Tibial nerve (tissue), 4 donors: Measurements from ENCODE around the gene USP9X. TPM values are rescaled to one million over a fixed set of nuclear protein-coding genes. Genes with fewer than 3 reads are reported as not detected.

Experiments used
- DNase-seq, 2 donors: peaks; one replicate each; pipeline ENCODE4 v3.0.0-alpha.2; 2019; ENCODE audit warnings: low spot score in 2 of 2
- H3K27ac ChIP-seq, 4 donors: fragments of 200-600 bp; sonication (generic) in 3 of 4; one replicate each; pipeline ENCODE4 v1.5.1; 2017 to 2019; ENCODE audit warnings: mild to moderate bottlenecking in 1 of 4
- H3K27me3 ChIP-seq, 2 donors: fragments of 200-600 bp; sonication (generic) in 1 of 2; one replicate each; pipeline versions ENCODE4 v1.5.1 to v1.6.0; 2017 to 2019
- H3K36me3 ChIP-seq, 3 donors: fragments of 200-600 bp; sonication (generic); one replicate each; pipeline ENCODE4 v1.5.1; 2018 to 2019
- H3K4me1 ChIP-seq, 4 donors: fragments of 200-600 bp; sonication (generic) in 3 of 4; one replicate each; pipeline ENCODE4 v1.5.1; 2017 to 2019
- H3K4me3 ChIP-seq, 4 donors: fragments of 200-600 bp; sonication (generic) in 3 of 4; one replicate each; pipeline ENCODE4 v1.5.1; 2017 to 2019; ENCODE audit warnings: mild to moderate bottlenecking in 1 of 4, moderate library complexity in 1 of 4
- H3K9me3 ChIP-seq, 4 donors: fragments of 200-600 bp; sonication (generic) in 3 of 4; one replicate each; pipeline ENCODE4 v1.5.1; 2017 to 2019
- CTCF ChIP-seq, 5 experiments: fragments of 200-600 bp in 3 of 5; fragments of 450-650 bp in 2 of 5; sonication (generic) in 3 of 5; IDR thresholded peaks; one replicate each; pipeline ENCODE4 v1.5.1; 2016 to 2019; ENCODE audit warnings: antibody characterized with exemption in 5 of 5, mild to moderate bottlenecking in 3 of 5, moderate library complexity in 2 of 5
- EP300 ChIP-seq, 2 donors: sonication (generic); formaldehyde crosslinking; IDR thresholded peaks; one replicate each; pipeline ENCODE4 v1.6.1; 2017; ENCODE audit warnings: antibody characterized with exemption in 2 of 2, mild to moderate bottlenecking in 1 of 2
- POLR2A ChIP-seq, 2 donors: fragments of 450-650 bp; IDR thresholded peaks; one replicate each; pipeline ENCODE4 v1.6.1; 2017; ENCODE audit warnings: antibody characterized with exemption in 2 of 2, mild to moderate bottlenecking in 2 of 2, moderate library complexity in 2 of 2
- WGBS, 2 donors: methylation state at CpG; one replicate each; pipeline ENCODE4 v1.1.5; 2018; 5-methylcytosine and 5-hydroxymethylcytosine counted together
- total RNA-seq, 4 donors: library from RNA; depleted of rRNA; stranded (reverse); fragments of >200 nt; gene quantifications; one replicate each; pipeline ENCODE4 v1.1.0, GENCODE V29; 2016

Gene USP9X
- total RNA-seq, 4 donors from 2014 or later: 83.1 to 101 (median 97.2) TPM

GRCh38 chrX:41095174-41095573 lies 9.9 kb downstream of the USP9X start:
- no peak overlapping the region for H3K4me3 ChIP-seq
- H3K36me3 ChIP-seq: no peaks in the 10 kb centered on the region
- WGBS, 2 donors: 45 to 53% methylated on average over 1 of the region's 1 CpG
- peaks cover 0 to 55% (median 17%) of the 10 kb centered on the region in 4 donors for H3K4me1 ChIP-seq
- no peaks in the 10 kb centered on the region for H3K9me3 ChIP-seq
- TF ChIP-seq CTCF (IDR thresholded peaks at IDR 0.05): no peak
- no peaks in the 10 kb centered on the region for H3K27me3 ChIP-seq
- no peak for DNase-seq
- H3K27ac ChIP-seq: no peak overlapping the region

GRCh38 chrX:41095908-41096307 lies 10.7 kb downstream of the USP9X start:
- Histone ChIP-seq H3K4me1 (peaks cover 0 to 48% (median 15%) of the 10 kb centered on the region in 4 donors), H3K27ac (no peak overlapping the region), H3K27me3 (no peaks in the 10 kb centered on the region), H3K36me3 (no peaks in the 10 kb centered on the region), H3K9me3 (no peaks in the 10 kb centered on the region), H3K4me3 (no peak overlapping the region)
- WGBS, 2 donors: 60 to 77% methylated on average over 2 of the region's 2 CpGs
- TF ChIP-seq CTCF (IDR thresholded peaks at IDR 0.05) (no peak), EP300 (IDR thresholded peaks at IDR 0.05) (no peak), POLR2A (IDR thresholded peaks at IDR 0.05) (no peak)
- no peak for DNase-seq

- whole genome bisulfite sequencing, 2 donors: 75 to 76% methylated on average over 6 to 7 of the region's 7 CpGs
- Histone ChIP-seq H3K27ac (peak overlapping the region in 1 of 4 donors; percentile 52), H3K4me3 (no peak overlapping the region), H3K27me3 (no peaks in the 10 kb centered on the region), H3K9me3 (no peaks in the 10 kb centered on the region), H3K36me3 (no peaks in the 10 kb centered on the region), H3K4me1 (peaks cover 0 to 42% (median 13%) of the 10 kb centered on the region in 4 donors)
- TF ChIP-seq CTCF (IDR thresholded peaks at IDR 0.05): no peak
- no peak for TF ChIP-seq POLR2A (IDR thresholded peaks at IDR 0.05)
- no peak for TF ChIP-seq EP300 (IDR thresholded peaks at IDR 0.05)
- no peak for DNase-seq
Observed at GRCh38 chrX:41096339-41096955, 11.2 kb downstream of the USP9X start.

GRCh38 chrX:41097326-41097725 lies 12.1 kb downstream of the USP9X start:
- H3K36me3 ChIP-seq: no peaks in the 10 kb centered on the region
- TF ChIP-seq CTCF (IDR thresholded peaks at IDR 0.05): no peak
- DNase-seq: no peak
- H3K27me3 ChIP-seq: no peaks in the 10 kb centered on the region
- no peaks in the 10 kb centered on the region for H3K9me3 ChIP-seq
- no peak overlapping the region for H3K4me3 ChIP-seq
- no peak overlapping the region for H3K27ac ChIP-seq
- peaks cover 0 to 34% (median 8%) of the 10 kb centered on the region in 4 donors for H3K4me1 ChIP-seq

- no peak for TF ChIP-seq EP300 (IDR thresholded peaks at IDR 0.05)
- no peak for TF ChIP-seq CTCF (IDR thresholded peaks at IDR 0.05)
- no peak for TF ChIP-seq POLR2A (IDR thresholded peaks at IDR 0.05)
- Histone ChIP-seq H3K27me3 (no peaks in the 10 kb centered on the region), H3K27ac (no peak overlapping the region), H3K9me3 (no peaks in the 10 kb centered on the region), H3K4me1 (peaks cover 0 to 24% (median under 1%) of the 10 kb centered on the region in 4 donors), H3K4me3 (no peak overlapping the region), H3K36me3 (no peaks in the 10 kb centered on the region)
- DNase-seq: no peak
- 60 to 72% methylated on average over 3 of the region's 3 CpGs for WGBS, 2 donors
Observed at GRCh38 chrX:41100200-41100599, 15.0 kb downstream of the USP9X start.
